H1 (cell line): ENCODE data around the gene IFT43. TPM values are rescaled to one million over a fixed set of nuclear protein-coding genes. Genes with fewer than 3 reads are reported as not detected.

ENCODE experiments used
- CTCF ChIA-PET: fragments of 300-600 bp; sonication (Branson Sonifier 250); formaldehyde crosslinking; loops from one replicate; lab custom pipeline; 2021; ENCODE audit not compliant: partially characterized antibody; lab: Charles Lee
- POLR2A ChIA-PET: fragments of 300-600 bp; sonication (Branson Sonifier 250); formaldehyde crosslinking; loops from one replicate; lab custom pipeline; 2021; ENCODE audit warnings: inconsistent platforms; ENCODE audit not compliant: partially characterized antibody; lab: Charles Lee
- DNase-seq, 2 experiments: peaks; one replicate each; pipeline versions ENCODE4 v3.0.0 to v3.0.0-alpha.2; 2010 to 2022; ENCODE audit warnings: low spot score in 2 of 2, low read depth in 1 of 2, mixed read lengths in 1 of 2
- FAIRE-seq: peaks from 2 replicates; lab custom pipeline; 2011; peaks lifted over from hg19 to GRCh38; lab: Jason Lieb, UNC
- H2AFZ ChIP-seq: 2 replicates; pipeline ENCODE4 v1.8.1; 2012; ENCODE audit warnings: low read length, inconsistent platforms
- H2AK5ac ChIP-seq: 2 replicates; pipeline ENCODE4 v1.6.1; 2013; ENCODE audit warnings: low read depth, low read length
- H2BK120ac ChIP-seq: replicated peaks from 2 replicates; pipeline ENCODE3; 2013; ENCODE audit warnings: low read depth, low read length, inconsistent platforms
- H2BK12ac ChIP-seq: 2 replicates; pipeline ENCODE4 v1.6.1; 2013; ENCODE audit warnings: low read depth, low read length
- H2BK15ac ChIP-seq: 2 replicates; pipeline ENCODE4 v1.6.1; 2013; ENCODE audit warnings: low read length
- H2BK20ac ChIP-seq: 2 replicates; pipeline ENCODE4 v1.6.1; 2013; ENCODE audit warnings: low read length
- H2BK5ac ChIP-seq: 2 replicates; pipeline ENCODE4 v1.6.1; 2013; ENCODE audit warnings: low read depth, low read length
- H3K14ac ChIP-seq: 2 replicates; pipeline ENCODE4 v1.6.1; 2013; ENCODE audit warnings: inconsistent platforms; ENCODE audit not compliant: insufficient read length
- H3K18ac ChIP-seq: 2 replicates; pipeline ENCODE4 v1.6.1; 2013; ENCODE audit warnings: low read length; ENCODE audit errors: extremely low read depth
- H3K23ac ChIP-seq: 2 replicates; pipeline ENCODE4 v1.6.1; 2013; ENCODE audit warnings: inconsistent platforms; ENCODE audit not compliant: insufficient read length
- H3K23me2 ChIP-seq: 2 replicates; pipeline ENCODE4 v1.6.1; 2013; ENCODE audit warnings: low read depth, low read length
- H3K27ac ChIP-seq: 2 replicates; pipeline ENCODE4 v1.6.1; 2011; ENCODE audit warnings: low read depth, low read length, inconsistent platforms
- H3K27me3 ChIP-seq, 4 experiments: replicated peaks in 1 of 4; 1 replicate in 1 of 4; 2 replicates in 3 of 4; pipeline versions ENCODE4 v1.6.1 to v1.8.1; 2011 to 2013; ENCODE audit warnings: low read length in 3 of 4, mild to moderate bottlenecking in 3 of 4, inconsistent platforms in 2 of 4, mixed read lengths in 2 of 4, moderate library complexity in 1 of 4; ENCODE audit not compliant: control insufficient read depth in 3 of 4, insufficient read depth in 3 of 4; ENCODE audit errors: extremely low read depth in 1 of 4
- H3K36me3 ChIP-seq, 4 experiments: 2 replicates each; pipeline versions ENCODE4 v1.6.1 to v1.8.1; 2011 to 2013; ENCODE audit warnings: mild to moderate bottlenecking in 4 of 4, low read length in 3 of 4, moderate library complexity in 2 of 4, control low read depth in 1 of 4, inconsistent platforms in 1 of 4; ENCODE audit not compliant: insufficient read depth in 4 of 4, control insufficient read depth in 2 of 4
- H3K4ac ChIP-seq: replicated peaks from 2 replicates; pipeline ENCODE3; 2013; ENCODE audit warnings: low read length, low read depth, mixed read lengths, inconsistent platforms; ENCODE audit not compliant: insufficient read length
- H3K4me1 ChIP-seq, 4 experiments: replicated peaks in 1 of 4; 1 replicate in 1 of 4; 2 replicates in 3 of 4; pipeline versions ENCODE4 v1.6.1 to v1.8.1; 2011 to 2013; ENCODE audit warnings: low read length in 3 of 4, inconsistent platforms in 2 of 4, mixed read lengths in 1 of 4; ENCODE audit not compliant: insufficient read depth in 4 of 4, control insufficient read depth in 3 of 4
- H3K4me2 ChIP-seq, 2 experiments: 2 replicates each; pipeline versions ENCODE4 v1.6.1 to v1.8.1; 2011 to 2013; ENCODE audit warnings: low read depth in 2 of 2, low read length in 2 of 2, control low read depth in 1 of 2, inconsistent platforms in 1 of 2, mild to moderate bottlenecking in 1 of 2; ENCODE audit not compliant: insufficient read depth in 1 of 2
- H3K4me3 ChIP-seq, 4 experiments: fragments of 200-600, 300-600 bp in 1 of 4; sonication (generic), shearing (Covaris generic), sonication (Bioruptor Twin) in 1 of 4; 2 replicates each; pipeline versions ENCODE4 v1.5.1 to v1.8.1; 2011 to 2016; ENCODE audit warnings: low read length in 4 of 4, low read depth in 3 of 4, control low read depth in 2 of 4, inconsistent platforms in 2 of 4, mild to moderate bottlenecking in 2 of 4, mixed read lengths in 1 of 4, moderate library complexity in 1 of 4; ENCODE audit not compliant: insufficient read depth in 2 of 4; ENCODE audit errors: extremely low read depth in 1 of 4
- H3K56ac ChIP-seq: replicated peaks from 2 replicates; pipeline ENCODE3; 2013; ENCODE audit warnings: low read depth, mild to moderate bottlenecking, mixed read lengths, low read length, inconsistent platforms; ENCODE audit not compliant: insufficient read length
- H3K79me1 ChIP-seq: 2 replicates; pipeline ENCODE4 v1.6.1; 2013; ENCODE audit warnings: low read depth, low read length, control low read depth
- H3K79me2 ChIP-seq, 2 experiments: 2 replicates each; pipeline versions ENCODE4 v1.6.1 to v1.8.1; 2012 to 2013; ENCODE audit warnings: low read length in 2 of 2, mild to moderate bottlenecking in 2 of 2, inconsistent platforms in 1 of 2; ENCODE audit not compliant: insufficient read depth in 2 of 2, control insufficient read depth in 1 of 2
- H3K9ac ChIP-seq, 4 experiments: replicated peaks in 1 of 4; 1 replicate in 1 of 4; 2 replicates in 3 of 4; pipeline versions ENCODE4 v1.6.1 to v1.8.1; 2011 to 2013; ENCODE audit warnings: low read depth in 3 of 4, low read length in 3 of 4, control low read depth in 2 of 4, mild to moderate bottlenecking in 2 of 4, moderate library complexity in 2 of 4, inconsistent platforms in 1 of 4; ENCODE audit errors: extremely low read depth in 1 of 4
- H3K9me3 ChIP-seq, 2 experiments: 2 replicates each; pipeline versions ENCODE4 v1.6.1 to v1.8.1; 2012 to 2013; ENCODE audit warnings: mild to moderate bottlenecking in 2 of 2, moderate library complexity in 2 of 2, control low read depth in 1 of 2, inconsistent platforms in 1 of 2, low read depth in 1 of 2, low read length in 1 of 2, mixed read lengths in 1 of 2; ENCODE audit not compliant: insufficient read depth in 2 of 2
- H4K20me1 ChIP-seq, 2 experiments: replicated peaks in 1 of 2; 2 replicates each; pipeline versions ENCODE3 to v1.8.1; 2011 to 2013; ENCODE audit warnings: inconsistent platforms in 2 of 2, low read length in 2 of 2, mild to moderate bottlenecking in 1 of 2; ENCODE audit not compliant: insufficient read depth in 2 of 2, control insufficient read depth in 1 of 2
- H4K5ac ChIP-seq: 2 replicates; pipeline ENCODE4 v1.6.1; 2013; ENCODE audit warnings: low read length, low read depth, mixed read lengths, inconsistent platforms; ENCODE audit not compliant: insufficient read length
- H4K8ac ChIP-seq: 2 replicates; pipeline ENCODE4 v1.8.0; 2013; ENCODE audit warnings: mild to moderate bottlenecking, moderate library complexity, low read length, inconsistent platforms; ENCODE audit not compliant: insufficient read depth; ENCODE audit errors: extremely low read depth
- H4K91ac ChIP-seq: replicated peaks from 2 replicates; pipeline ENCODE3; 2013; ENCODE audit warnings: low read length, mixed read lengths, inconsistent platforms; ENCODE audit not compliant: insufficient read length
- CBX8 ChIP-seq: fragments of 300-800, 300-1000 bp; sonication (generic); IDR thresholded peaks from 2 replicates; pipeline ENCODE4 v1.7.1; 2016; ENCODE audit warnings: low read depth, low read length, borderline replicate concordance
- CTBP2 ChIP-seq: IDR thresholded peaks from 2 replicates; pipeline ENCODE4 v1.7.0; 2011; ENCODE audit warnings: borderline replicate concordance, mild to moderate bottlenecking, moderate library complexity, mixed read lengths, low read length; ENCODE audit not compliant: insufficient read depth, insufficient read length
- E2F6 ChIP-seq: IDR thresholded peaks from 2 replicates; pipeline ENCODE4 v1.6.1; 2012; ENCODE audit warnings: inconsistent platforms
- GABPA ChIP-seq: IDR thresholded peaks from 2 replicates; pipeline ENCODE4 v1.6.1; 2011; ENCODE audit warnings: mild to moderate bottlenecking, low read length, moderate library complexity, borderline replicate concordance; ENCODE audit not compliant: insufficient read depth
- JUND ChIP-seq: IDR thresholded peaks from 2 replicates; pipeline ENCODE4 v1.6.1; 2011; ENCODE audit warnings: mild to moderate bottlenecking, improper control_type of control experiment, low read length
- KDM5A ChIP-seq: fragments of 200-600 bp; IDR thresholded peaks from 2 replicates; pipeline ENCODE4 v1.7.1; 2012; ENCODE audit warnings: mild to moderate bottlenecking, low read length, inconsistent platforms, mixed read lengths
- WGBS, 2 experiments: shearing (Covaris generic) in 1 of 2; methylation state at CpG; one replicate each; pipeline versions ENCODE4 v1.1.6 to v1.1.7; 2013 to 2015; ENCODE audit warnings: low lambda C conversion rate in 2 of 2, mixed read lengths in 2 of 2, inconsistent platforms in 1 of 2, low coverage in 1 of 2, missing lambda C conversion rate in 1 of 2; ENCODE audit not compliant: insufficient replicate concordance in 2 of 2, insufficient coverage in 1 of 2, insufficient read length in 1 of 2; ENCODE audit errors: extremely low coverage in 1 of 2, missing lambda C conversion rate in 1 of 2; 5-methylcytosine and 5-hydroxymethylcytosine counted together
- polyA plus RNA-seq, 7 experiments: library from polyadenylated mRNA; depleted of rRNA in 3 of 7; stranded (reverse) in 5 of 7; unstranded in 2 of 7; fragments of >200 nt in 5 of 7; fragments of 200-250 nt in 2 of 7; gene quantifications; 1 replicate in 5 of 7; 2 replicates in 1 of 7; 4 replicates in 1 of 7; pipeline versions ENCODE4 v1.2.1 to v1.2.3, GENCODE V29; 2011 to 2013; ENCODE audit warnings: missing spikeins in 2 of 7, mixed read lengths in 2 of 7
- total RNA-seq: library from RNA; stranded (reverse); fragmentation: NEBNext Ultra II Directional; extraction: Animal tissue kit (Norgen Biotek cat#: 25700); gene quantifications from 2 replicates; pipeline ENCODE4 v1.2.1, GENCODE V29; 2021

The IFT43 gene
- total and polyA plus RNA-seq, 2 of the 8 experiments (the other 6 are each of a cell fraction or from before 2014, with no cell fraction given) = 17.0 to 20.8 TPM

DNA sequence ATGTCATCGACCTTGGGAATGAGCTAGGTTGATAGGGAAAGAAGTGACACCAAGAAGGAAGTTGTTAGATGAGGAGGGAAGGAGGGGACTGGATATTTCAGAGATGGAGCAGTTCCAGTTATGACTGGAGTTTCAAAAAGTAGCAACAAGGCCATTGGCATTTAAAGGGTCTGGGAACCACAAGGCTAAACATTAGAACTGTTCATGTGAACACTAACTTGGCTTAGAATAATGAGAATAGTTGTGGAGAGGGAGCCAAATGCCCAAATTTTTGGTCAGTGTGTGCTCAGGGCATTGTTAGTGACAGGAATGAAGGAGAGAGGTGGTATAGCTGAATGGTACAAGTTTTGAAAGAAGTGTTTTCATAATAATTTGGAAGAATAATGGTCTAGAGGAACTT lies 16.8 kb downstream of the IFT43 start:
- H2BK15ac ChIP-seq = no peak overlapping the region
- H3K4me1 ChIP-seq = no peaks in the 10 kb centered on the region
- no peak overlapping the region for H2AK5ac ChIP-seq
- H3K4ac ChIP-seq = no peak overlapping the region
- H3K79me2 ChIP-seq = no peaks in the 10 kb centered on the region
- no peak overlapping the region for H4K5ac ChIP-seq
- 85% methylated on average over 1 of the region's 1 CpG; no CpG with 5 or more reads in 1 of the 2 experiments for whole genome bisulfite sequencing, 2 experiments
- H3K14ac ChIP-seq = no peak overlapping the region
- TF ChIP-seq CBX8 (no peak), CTBP2 (no peak), E2F6 (no peak), GABPA (no peak), KDM5A (no peak), JUND (no peak)
- TF ChIP-seq, all 59 proteins: peak for 0
- no peak overlapping the region for H2BK5ac ChIP-seq
- ChIA-PET POLR2A (no interaction called here), CTCF (interaction anchor here (0.7 to 1.1 kb wide), 2 partner anchors 54 to 292 kb away, joined by 3 to 4 read pairs; no protein-coding TSS in a partner anchor)
- no peaks in the 10 kb centered on the region for H3K23me2 ChIP-seq
- H4K20me1 ChIP-seq = peaks cover 0 to 2% of the 10 kb centered on the region in 2 experiments
- H4K91ac ChIP-seq = no peak overlapping the region
- no peak overlapping the region for H4K8ac ChIP-seq
- no peak overlapping the region for H2AFZ ChIP-seq
- H3K4me3 ChIP-seq = no peak overlapping the region
- no peaks in the 10 kb centered on the region for H3K27me3 ChIP-seq
- no peaks in the 10 kb centered on the region for H3K79me1 ChIP-seq
- no peak overlapping the region for H3K9ac ChIP-seq
- H3K4me2 ChIP-seq = no peak overlapping the region
- H3K27ac ChIP-seq = no peak overlapping the region
- H3K23ac ChIP-seq = no peak overlapping the region
- H2BK20ac ChIP-seq = no peak overlapping the region
- no peak overlapping the region for H3K56ac ChIP-seq
- H2BK120ac ChIP-seq = no peak overlapping the region
- no peak for DNase-seq
- peaks cover 0 to 8% (median 4%) of the 10 kb centered on the region in 4 experiments; a peak in 3 of 8 replicates for H3K36me3 ChIP-seq
- no peak overlapping the region for H3K18ac ChIP-seq
- FAIRE-seq = no peak
- no peak overlapping the region for H2BK12ac ChIP-seq
- H3K9me3 ChIP-seq = no peaks in the 10 kb centered on the region
